GM23248 (cell line): ENCODE data around the gene KCNT1.

Experiments
- EZH2 ChIP-seq: fragments of 200-600 bp; sonication (generic); IDR thresholded peaks from 2 replicates; pipeline ENCODE4 v1.6.1; 2018; ENCODE audit warnings: antibody characterized with exemption, mild to moderate bottlenecking; ENCODE audit not compliant: insufficient read depth, poor library complexity, severe bottlenecking
- EZH2phosphoT487 ChIP-seq: fragments of 200-600 bp; sonication (generic); IDR thresholded peaks from 2 replicates; pipeline ENCODE4 v1.6.1; 2018; ENCODE audit warnings: antibody characterized with exemption, moderate library complexity, mild to moderate bottlenecking, low read depth; ENCODE audit not compliant: insufficient read depth

- no peak for TF ChIP-seq EZH2phosphoT487
- TF ChIP-seq EZH2 = no peak
Measured at GRCh38 chr9:135801070-135801469, 99.1 kb downstream of the KCNT1 start.
